H1 (cell line): ENCODE results near the gene ALDH1A2. TPM values are rescaled to one million over a fixed set of nuclear protein-coding genes. Genes with fewer than 3 reads are reported as not detected.

Experiments
- CTCF ChIA-PET: fragments of 300-600 bp; sonication (Branson Sonifier 250); formaldehyde crosslinking; loops from one replicate; lab custom pipeline; 2021; ENCODE audit not compliant: partially characterized antibody; lab: Charles Lee
- POLR2A ChIA-PET: fragments of 300-600 bp; sonication (Branson Sonifier 250); formaldehyde crosslinking; loops from one replicate; lab custom pipeline; 2021; ENCODE audit warnings: inconsistent platforms; ENCODE audit not compliant: partially characterized antibody; lab: Charles Lee
- DNase-seq, 2 experiments: peaks; one replicate each; pipeline versions ENCODE4 v3.0.0 to v3.0.0-alpha.2; 2010 to 2022; ENCODE audit warnings: low spot score in 2 of 2, low read depth in 1 of 2, mixed read lengths in 1 of 2
- FAIRE-seq: peaks from 2 replicates; lab custom pipeline; 2011; peaks lifted over from hg19 to GRCh38; lab: Jason Lieb, UNC
- H2AFZ ChIP-seq: 2 replicates; pipeline ENCODE4 v1.8.1; 2012; ENCODE audit warnings: low read length, inconsistent platforms
- H2AK5ac ChIP-seq: 2 replicates; pipeline ENCODE4 v1.6.1; 2013; ENCODE audit warnings: low read depth, low read length
- H2BK120ac ChIP-seq: replicated peaks from 2 replicates; pipeline ENCODE3; 2013; ENCODE audit warnings: low read depth, low read length, inconsistent platforms
- H2BK12ac ChIP-seq: 2 replicates; pipeline ENCODE4 v1.6.1; 2013; ENCODE audit warnings: low read depth, low read length
- H2BK15ac ChIP-seq: 2 replicates; pipeline ENCODE4 v1.6.1; 2013; ENCODE audit warnings: low read length
- H2BK20ac ChIP-seq: 2 replicates; pipeline ENCODE4 v1.6.1; 2013; ENCODE audit warnings: low read length
- H2BK5ac ChIP-seq: 2 replicates; pipeline ENCODE4 v1.6.1; 2013; ENCODE audit warnings: low read depth, low read length
- H3K14ac ChIP-seq: 2 replicates; pipeline ENCODE4 v1.6.1; 2013; ENCODE audit warnings: inconsistent platforms; ENCODE audit not compliant: insufficient read length
- H3K18ac ChIP-seq: 2 replicates; pipeline ENCODE4 v1.6.1; 2013; ENCODE audit warnings: low read length; ENCODE audit errors: extremely low read depth
- H3K23ac ChIP-seq: 2 replicates; pipeline ENCODE4 v1.6.1; 2013; ENCODE audit warnings: inconsistent platforms; ENCODE audit not compliant: insufficient read length
- H3K23me2 ChIP-seq: 2 replicates; pipeline ENCODE4 v1.6.1; 2013; ENCODE audit warnings: low read depth, low read length
- H3K27ac ChIP-seq: 2 replicates; pipeline ENCODE4 v1.6.1; 2011; ENCODE audit warnings: low read depth, low read length, inconsistent platforms
- H3K27me3 ChIP-seq, 4 experiments: replicated peaks in 1 of 4; 1 replicate in 1 of 4; 2 replicates in 3 of 4; pipeline versions ENCODE4 v1.6.1 to v1.8.1; 2011 to 2013; ENCODE audit warnings: low read length in 3 of 4, mild to moderate bottlenecking in 3 of 4, inconsistent platforms in 2 of 4, mixed read lengths in 2 of 4, moderate library complexity in 1 of 4; ENCODE audit not compliant: control insufficient read depth in 3 of 4, insufficient read depth in 3 of 4; ENCODE audit errors: extremely low read depth in 1 of 4
- H3K36me3 ChIP-seq, 4 experiments: 2 replicates each; pipeline versions ENCODE4 v1.6.1 to v1.8.1; 2011 to 2013; ENCODE audit warnings: mild to moderate bottlenecking in 4 of 4, low read length in 3 of 4, moderate library complexity in 2 of 4, control low read depth in 1 of 4, inconsistent platforms in 1 of 4; ENCODE audit not compliant: insufficient read depth in 4 of 4, control insufficient read depth in 2 of 4
- H3K4ac ChIP-seq: replicated peaks from 2 replicates; pipeline ENCODE3; 2013; ENCODE audit warnings: low read length, low read depth, mixed read lengths, inconsistent platforms; ENCODE audit not compliant: insufficient read length
- H3K4me1 ChIP-seq, 4 experiments: replicated peaks in 1 of 4; 1 replicate in 1 of 4; 2 replicates in 3 of 4; pipeline versions ENCODE4 v1.6.1 to v1.8.1; 2011 to 2013; ENCODE audit warnings: low read length in 3 of 4, inconsistent platforms in 2 of 4, mixed read lengths in 1 of 4; ENCODE audit not compliant: insufficient read depth in 4 of 4, control insufficient read depth in 3 of 4
- H3K4me2 ChIP-seq, 2 experiments: 2 replicates each; pipeline versions ENCODE4 v1.6.1 to v1.8.1; 2011 to 2013; ENCODE audit warnings: low read depth in 2 of 2, low read length in 2 of 2, control low read depth in 1 of 2, inconsistent platforms in 1 of 2, mild to moderate bottlenecking in 1 of 2; ENCODE audit not compliant: insufficient read depth in 1 of 2
- H3K4me3 ChIP-seq, 4 experiments: fragments of 200-600, 300-600 bp in 1 of 4; sonication (generic), shearing (Covaris generic), sonication (Bioruptor Twin) in 1 of 4; 2 replicates each; pipeline versions ENCODE4 v1.5.1 to v1.8.1; 2011 to 2016; ENCODE audit warnings: low read length in 4 of 4, low read depth in 3 of 4, control low read depth in 2 of 4, inconsistent platforms in 2 of 4, mild to moderate bottlenecking in 2 of 4, mixed read lengths in 1 of 4, moderate library complexity in 1 of 4; ENCODE audit not compliant: insufficient read depth in 2 of 4; ENCODE audit errors: extremely low read depth in 1 of 4
- H3K56ac ChIP-seq: replicated peaks from 2 replicates; pipeline ENCODE3; 2013; ENCODE audit warnings: low read depth, mild to moderate bottlenecking, mixed read lengths, low read length, inconsistent platforms; ENCODE audit not compliant: insufficient read length
- H3K79me1 ChIP-seq: 2 replicates; pipeline ENCODE4 v1.6.1; 2013; ENCODE audit warnings: low read depth, low read length, control low read depth
- H3K79me2 ChIP-seq, 2 experiments: 2 replicates each; pipeline versions ENCODE4 v1.6.1 to v1.8.1; 2012 to 2013; ENCODE audit warnings: low read length in 2 of 2, mild to moderate bottlenecking in 2 of 2, inconsistent platforms in 1 of 2; ENCODE audit not compliant: insufficient read depth in 2 of 2, control insufficient read depth in 1 of 2
- H3K9ac ChIP-seq, 4 experiments: replicated peaks in 1 of 4; 1 replicate in 1 of 4; 2 replicates in 3 of 4; pipeline versions ENCODE4 v1.6.1 to v1.8.1; 2011 to 2013; ENCODE audit warnings: low read depth in 3 of 4, low read length in 3 of 4, control low read depth in 2 of 4, mild to moderate bottlenecking in 2 of 4, moderate library complexity in 2 of 4, inconsistent platforms in 1 of 4; ENCODE audit errors: extremely low read depth in 1 of 4
- H3K9me3 ChIP-seq, 2 experiments: 2 replicates each; pipeline versions ENCODE4 v1.6.1 to v1.8.1; 2012 to 2013; ENCODE audit warnings: mild to moderate bottlenecking in 2 of 2, moderate library complexity in 2 of 2, control low read depth in 1 of 2, inconsistent platforms in 1 of 2, low read depth in 1 of 2, low read length in 1 of 2, mixed read lengths in 1 of 2; ENCODE audit not compliant: insufficient read depth in 2 of 2
- H4K20me1 ChIP-seq, 2 experiments: replicated peaks in 1 of 2; 2 replicates each; pipeline versions ENCODE3 to v1.8.1; 2011 to 2013; ENCODE audit warnings: inconsistent platforms in 2 of 2, low read length in 2 of 2, mild to moderate bottlenecking in 1 of 2; ENCODE audit not compliant: insufficient read depth in 2 of 2, control insufficient read depth in 1 of 2
- H4K5ac ChIP-seq: 2 replicates; pipeline ENCODE4 v1.6.1; 2013; ENCODE audit warnings: low read length, low read depth, mixed read lengths, inconsistent platforms; ENCODE audit not compliant: insufficient read length
- H4K8ac ChIP-seq: 2 replicates; pipeline ENCODE4 v1.8.0; 2013; ENCODE audit warnings: mild to moderate bottlenecking, moderate library complexity, low read length, inconsistent platforms; ENCODE audit not compliant: insufficient read depth; ENCODE audit errors: extremely low read depth
- H4K91ac ChIP-seq: replicated peaks from 2 replicates; pipeline ENCODE3; 2013; ENCODE audit warnings: low read length, mixed read lengths, inconsistent platforms; ENCODE audit not compliant: insufficient read length
- NRF1 ChIP-seq: IDR thresholded peaks from 2 replicates; pipeline ENCODE4 v1.6.1; 2011; ENCODE audit warnings: mild to moderate bottlenecking, low read depth, low read length, improper control_type of control experiment
- WGBS, 2 experiments: shearing (Covaris generic) in 1 of 2; methylation state at CpG; one replicate each; pipeline versions ENCODE4 v1.1.6 to v1.1.7; 2013 to 2015; ENCODE audit warnings: low lambda C conversion rate in 2 of 2, mixed read lengths in 2 of 2, inconsistent platforms in 1 of 2, low coverage in 1 of 2, missing lambda C conversion rate in 1 of 2; ENCODE audit not compliant: insufficient replicate concordance in 2 of 2, insufficient coverage in 1 of 2, insufficient read length in 1 of 2; ENCODE audit errors: extremely low coverage in 1 of 2, missing lambda C conversion rate in 1 of 2; 5-methylcytosine and 5-hydroxymethylcytosine counted together
- polyA plus RNA-seq, 7 experiments: library from polyadenylated mRNA; depleted of rRNA in 3 of 7; stranded (reverse) in 5 of 7; unstranded in 2 of 7; fragments of >200 nt in 5 of 7; fragments of 200-250 nt in 2 of 7; gene quantifications; 1 replicate in 5 of 7; 2 replicates in 1 of 7; 4 replicates in 1 of 7; pipeline versions ENCODE4 v1.2.1 to v1.2.3, GENCODE V29; 2011 to 2013; ENCODE audit warnings: missing spikeins in 2 of 7, mixed read lengths in 2 of 7
- total RNA-seq: library from RNA; stranded (reverse); fragmentation: NEBNext Ultra II Directional; extraction: Animal tissue kit (Norgen Biotek cat#: 25700); gene quantifications from 2 replicates; pipeline ENCODE4 v1.2.1, GENCODE V29; 2021

The ALDH1A2 gene
- total and polyA plus RNA-seq, 2 of the 8 experiments (the other 6 are each of a cell fraction or from before 2014, with no cell fraction given) = 0.06 to 0.24 TPM

DNA sequence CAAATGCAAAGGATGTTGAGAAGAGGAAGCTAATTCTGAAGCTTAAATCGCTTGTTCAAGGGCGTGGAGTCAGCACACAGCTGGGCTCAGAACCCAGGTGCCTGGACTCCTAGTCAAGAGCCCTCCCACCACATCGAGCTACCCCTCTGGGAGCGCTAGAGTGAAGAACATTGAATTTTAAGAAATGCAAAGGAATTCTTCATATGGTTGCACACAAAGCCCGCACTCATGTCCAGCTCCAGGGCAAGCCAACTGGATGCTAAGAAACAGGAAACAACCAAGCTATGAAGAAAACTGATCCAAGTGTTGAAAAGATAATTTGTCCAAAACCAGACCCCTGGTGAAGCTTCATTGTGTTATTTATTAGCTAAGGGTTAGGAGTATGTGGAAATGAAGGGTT lies 122.3 kb downstream of the ALDH1A2 start:
- no peak for FAIRE-seq
- no peak overlapping the region for H4K8ac ChIP-seq
- H3K4me2 ChIP-seq = no peak overlapping the region
- H3K4me3 ChIP-seq = no peak overlapping the region
- peaks cover 3% of the 10 kb centered on the region; the same call in 1 of the 2 replicates for H3K23me2 ChIP-seq
- no peak overlapping the region for H4K5ac ChIP-seq
- no peak overlapping the region for H3K23ac ChIP-seq
- no peak overlapping the region for H2BK12ac ChIP-seq
- no peaks in the 10 kb centered on the region for H3K9me3 ChIP-seq
- H3K56ac ChIP-seq = no peak overlapping the region
- no peak overlapping the region for H3K4ac ChIP-seq
- no peak for TF ChIP-seq NRF1
- H4K20me1 ChIP-seq = peaks cover 0 to 1% of the 10 kb centered on the region in 2 experiments
- H3K27ac ChIP-seq = no peak overlapping the region
- no peak overlapping the region for H2AK5ac ChIP-seq
- H2BK120ac ChIP-seq = no peak overlapping the region
- no peaks in the 10 kb centered on the region for H3K79me1 ChIP-seq
- CTCF ChIA-PET = interaction anchor here (0.8 to 2.1 kb wide), 5 partner anchors 10 to 123 kb away, joined by 3 to 8 read pairs (median 4); partner anchors contain the start of gene ALDH1A2
- no peaks in the 10 kb centered on the region for H3K4me1 ChIP-seq
- H2BK5ac ChIP-seq = no peak overlapping the region
- no peaks in the 10 kb centered on the region for H3K36me3 ChIP-seq
- no peak for DNase-seq
- no peak overlapping the region for H3K18ac ChIP-seq
- WGBS, 2 experiments = 85% methylated on average over 5 of the region's 5 CpGs; no CpG with 5 or more reads in 1 of the 2 experiments
- no peaks in the 10 kb centered on the region for H3K79me2 ChIP-seq
- no peak overlapping the region for H3K9ac ChIP-seq
- no peaks in the 10 kb centered on the region for H3K27me3 ChIP-seq
- H2BK20ac ChIP-seq = no peak overlapping the region
- no peak overlapping the region for H3K14ac ChIP-seq
- no peak overlapping the region for H4K91ac ChIP-seq
- H2AFZ ChIP-seq = no peak overlapping the region
- H2BK15ac ChIP-seq = no peak overlapping the region
- POLR2A ChIA-PET = no interaction called here
